ENCODE results near the gene CFAP43.

DNA sequence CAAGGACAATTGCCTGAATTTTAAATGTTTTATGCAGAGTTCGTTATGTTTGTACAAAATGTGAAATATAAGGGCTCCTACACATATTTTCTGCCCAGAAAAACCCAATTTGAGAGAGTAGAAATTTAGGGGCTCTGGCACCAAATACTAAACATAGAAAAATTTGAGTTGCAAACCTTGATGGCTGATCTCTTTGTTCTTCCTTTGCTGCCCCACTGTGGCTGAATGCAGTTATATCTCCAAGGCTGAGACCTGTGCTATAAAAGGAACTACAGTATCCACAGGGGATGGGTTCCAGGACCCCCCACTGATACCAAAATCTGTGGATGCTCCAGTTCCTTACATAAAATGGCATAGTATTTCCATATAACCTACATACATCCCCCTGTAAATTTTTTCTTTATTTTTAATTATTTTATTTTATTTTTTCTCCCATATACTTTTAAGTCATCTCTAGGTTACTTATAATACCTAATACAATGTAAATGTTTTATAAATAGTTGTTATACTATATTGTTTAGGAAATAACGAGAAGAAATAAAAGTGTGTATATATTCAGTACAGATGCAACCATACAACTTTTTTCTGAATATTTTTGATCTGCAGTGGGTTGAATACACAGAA lies 22.5 kb downstream of the CFAP43 start:
- TF ChIP-seq, protein P1, sequence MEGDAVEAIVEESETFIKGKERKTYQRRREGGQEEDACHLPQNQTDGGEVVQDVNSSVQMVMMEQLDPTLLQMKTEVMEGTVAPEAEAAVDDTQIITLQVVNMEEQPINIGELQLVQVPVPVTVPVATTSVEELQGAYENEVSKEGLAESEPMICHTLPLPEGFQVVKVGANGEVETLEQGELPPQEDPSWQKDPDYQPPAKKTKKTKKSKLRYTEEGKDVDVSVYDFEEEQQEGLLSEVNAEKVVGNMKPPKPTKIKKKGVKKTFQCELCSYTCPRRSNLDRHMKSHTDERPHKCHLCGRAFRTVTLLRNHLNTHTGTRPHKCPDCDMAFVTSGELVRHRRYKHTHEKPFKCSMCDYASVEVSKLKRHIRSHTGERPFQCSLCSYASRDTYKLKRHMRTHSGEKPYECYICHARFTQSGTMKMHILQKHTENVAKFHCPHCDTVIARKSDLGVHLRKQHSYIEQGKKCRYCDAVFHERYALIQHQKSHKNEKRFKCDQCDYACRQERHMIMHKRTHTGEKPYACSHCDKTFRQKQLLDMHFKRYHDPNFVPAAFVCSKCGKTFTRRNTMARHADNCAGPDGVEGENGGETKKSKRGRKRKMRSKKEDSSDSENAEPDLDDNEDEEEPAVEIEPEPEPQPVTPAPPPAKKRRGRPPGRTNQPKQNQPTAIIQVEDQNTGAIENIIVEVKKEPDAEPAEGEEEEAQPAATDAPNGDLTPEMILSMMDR (conservative IDR thresholded peaks at IDR 0.05) = peak; percentile 69
- TF ChIP-seq EZH2 (IDR thresholded peaks at IDR 0.05; ENCODE audit: low read depth) = no peak
